Lung (tissue), 12 donors: ENCODE results near the gene PLB1. TPM values are rescaled to one million over a fixed set of nuclear protein-coding genes. Genes with fewer than 3 reads are reported as not detected.

Experiments used
- ATAC-seq: fragments of 200-7000 bp; cut with Tn5 transposase; one replicate; pipeline ENCODE4 v1.9.1; 2020; ENCODE audit warnings: moderate number of reproducible peaks; ENCODE audit not compliant: insufficient read depth, low FRiP score
- DNase-seq, 3 donors: peaks; one replicate each; pipeline ENCODE4 v3.0.0-alpha.2; 2013 to 2017
- H3K27ac ChIP-seq, 2 donors: one replicate each; pipeline ENCODE4 v1.5.1; 2013; ENCODE audit warnings: mild to moderate bottlenecking in 2 of 2, moderate library complexity in 2 of 2, control low read depth in 1 of 2, inconsistent platforms in 1 of 2, low read depth in 1 of 2, low read length in 1 of 2
- H3K27me3 ChIP-seq, 3 donors: one replicate each; pipeline ENCODE4 v1.5.1; 2013; ENCODE audit warnings: low read length in 2 of 3; ENCODE audit not compliant: control insufficient read depth in 3 of 3, insufficient read depth in 3 of 3
- H3K36me3 ChIP-seq, 4 donors: one replicate each; pipeline ENCODE4 v1.5.1; 2013; ENCODE audit warnings: low read length in 4 of 4, mild to moderate bottlenecking in 1 of 4, moderate library complexity in 1 of 4; ENCODE audit not compliant: control insufficient read depth in 4 of 4, insufficient read depth in 4 of 4
- H3K4me1 ChIP-seq, 5 donors: one replicate each; pipeline ENCODE4 v1.5.1; 2013; ENCODE audit warnings: low read length in 5 of 5, mild to moderate bottlenecking in 2 of 5, moderate library complexity in 1 of 5; ENCODE audit not compliant: control insufficient read depth in 5 of 5, insufficient read depth in 5 of 5
- H3K4me3 ChIP-seq: one replicate; pipeline ENCODE4 v1.5.1; 2013; ENCODE audit warnings: mild to moderate bottlenecking, control low read depth, moderate library complexity
- H3K9ac ChIP-seq, 2 donors: one replicate each; pipeline ENCODE4 v1.5.1; 2013; ENCODE audit warnings: low read length in 2 of 2, control low read depth in 1 of 2; ENCODE audit not compliant: insufficient read depth in 1 of 2
- H3K9me3 ChIP-seq, 4 donors: one replicate each; pipeline ENCODE4 v1.5.1; 2013; ENCODE audit warnings: low read length in 3 of 4, mild to moderate bottlenecking in 1 of 4, moderate library complexity in 1 of 4; ENCODE audit not compliant: control insufficient read depth in 4 of 4, insufficient read depth in 3 of 4
- WGBS, 2 donors: extraction: QIAGEN DNeasy Blood & Tissue Kit; methylation state at CpG; one replicate each; pipeline ENCODE4 v1.1.7; 2013; 5-methylcytosine and 5-hydroxymethylcytosine counted together
- polyA plus RNA-seq, 2 donors: library from polyadenylated mRNA; stranded (reverse); fragments of 200-250 nt; gene quantifications; one replicate each; pipeline ENCODE4 v1.2.1, GENCODE V29; 2013
- total RNA-seq, 2 donors: library from RNA; depleted of rRNA in 1 of 2; stranded (reverse); fragments of >200 nt in 1 of 2; gene quantifications; one replicate each; pipeline ENCODE4 v1.2.1, GENCODE V29; 2014 to 2021
- TF ChIP-seq, protein P1 (sequence below): IDR thresholded peaks from 2 replicates; pipeline ENCODE4 v1.5.1; 2012; ENCODE audit warnings: mild to moderate bottlenecking; ENCODE audit errors: control extremely low read depth, extremely low read depth
- donor health status: control.
- donor health status: control.
- donor health status: Bipolar disorder and iron deficiency.
- donor health status: healthy.
- donor health status: DM: yes; HTN: yes; CAD: no.

The PLB1 gene
- total and polyA plus RNA-seq, 4 donors, result 1.0 to 10.3 (median 6.7) TPM

GRCh38 chr2:28684142-28684858 lies 188.4 kb downstream of the PLB1 start:
- H3K36me3 ChIP-seq, result no peaks in the 10 kb centered on the region
- H3K9me3 ChIP-seq, result no peaks in the 10 kb centered on the region
- peaks cover 4 to 18% (median 12%) of the 10 kb centered on the region in 5 donors for H3K4me1 ChIP-seq
- no peaks in the 10 kb centered on the region for H3K27me3 ChIP-seq
- ATAC-seq (no peak), DNase-seq (no peak)
- H3K4me3 ChIP-seq, result no peak overlapping the region
- H3K9ac ChIP-seq, result no peak overlapping the region
- TF ChIP-seq, protein P1, sequence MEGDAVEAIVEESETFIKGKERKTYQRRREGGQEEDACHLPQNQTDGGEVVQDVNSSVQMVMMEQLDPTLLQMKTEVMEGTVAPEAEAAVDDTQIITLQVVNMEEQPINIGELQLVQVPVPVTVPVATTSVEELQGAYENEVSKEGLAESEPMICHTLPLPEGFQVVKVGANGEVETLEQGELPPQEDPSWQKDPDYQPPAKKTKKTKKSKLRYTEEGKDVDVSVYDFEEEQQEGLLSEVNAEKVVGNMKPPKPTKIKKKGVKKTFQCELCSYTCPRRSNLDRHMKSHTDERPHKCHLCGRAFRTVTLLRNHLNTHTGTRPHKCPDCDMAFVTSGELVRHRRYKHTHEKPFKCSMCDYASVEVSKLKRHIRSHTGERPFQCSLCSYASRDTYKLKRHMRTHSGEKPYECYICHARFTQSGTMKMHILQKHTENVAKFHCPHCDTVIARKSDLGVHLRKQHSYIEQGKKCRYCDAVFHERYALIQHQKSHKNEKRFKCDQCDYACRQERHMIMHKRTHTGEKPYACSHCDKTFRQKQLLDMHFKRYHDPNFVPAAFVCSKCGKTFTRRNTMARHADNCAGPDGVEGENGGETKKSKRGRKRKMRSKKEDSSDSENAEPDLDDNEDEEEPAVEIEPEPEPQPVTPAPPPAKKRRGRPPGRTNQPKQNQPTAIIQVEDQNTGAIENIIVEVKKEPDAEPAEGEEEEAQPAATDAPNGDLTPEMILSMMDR, result no peak
- H3K27ac ChIP-seq, result no peak overlapping the region
- WGBS, 2 donors, result 92 to 96% methylated on average over 13 of the region's 13 CpGs

- Histone ChIP-seq H3K27me3 (no peaks in the 10 kb centered on the region), H3K9me3 (peaks cover 0 to 5% (median 0%) of the 10 kb centered on the region in 4 donors), H3K4me3 (no peak overlapping the region), H3K36me3 (no peaks in the 10 kb centered on the region), H3K4me1 (peaks cover 13 to 23% (median 13%) of the 10 kb centered on the region in 5 donors), H3K27ac (no peak overlapping the region), H3K9ac (no peak overlapping the region)
- ATAC-seq (no peak), DNase-seq (no peak)
- TF ChIP-seq, protein P1, result no peak
These were observed 191.3 kb downstream of the PLB1 start for GRCh38 chr2:28687171-28687570.

- Histone ChIP-seq H3K4me3 (no peak overlapping the region), H3K27me3 (no peaks in the 10 kb centered on the region), H3K27ac (no peak overlapping the region), H3K9ac (no peak overlapping the region), H3K36me3 (no peaks in the 10 kb centered on the region), H3K4me1 (peaks cover 11 to 23% (median 14%) of the 10 kb centered on the region in 5 donors), H3K9me3 (peaks cover 0 to 5% (median 0%) of the 10 kb centered on the region in 4 donors)
- TF ChIP-seq, protein P1, result no peak
- ATAC-seq (no peak), DNase-seq (no peak)
- WGBS, 2 donors, result 87 to 93% methylated on average over 7 of the region's 7 CpGs
These were observed 192.0 kb downstream of the PLB1 start for GRCh38 chr2:28687640-28688385.
